Limb (tissue), 2 donors: ENCODE results near the gene PRR22.
A peak's percentile ranks its signal among the peaks of the same experiment; 100 is the strongest.

Source experiments
- DNase-seq, 2 donors: peaks; one replicate each; pipeline ENCODE4 v3.0.0-alpha.2; 2016; ENCODE audit errors: extremely low spot score in 2 of 2

PRR22 gene

DNA sequence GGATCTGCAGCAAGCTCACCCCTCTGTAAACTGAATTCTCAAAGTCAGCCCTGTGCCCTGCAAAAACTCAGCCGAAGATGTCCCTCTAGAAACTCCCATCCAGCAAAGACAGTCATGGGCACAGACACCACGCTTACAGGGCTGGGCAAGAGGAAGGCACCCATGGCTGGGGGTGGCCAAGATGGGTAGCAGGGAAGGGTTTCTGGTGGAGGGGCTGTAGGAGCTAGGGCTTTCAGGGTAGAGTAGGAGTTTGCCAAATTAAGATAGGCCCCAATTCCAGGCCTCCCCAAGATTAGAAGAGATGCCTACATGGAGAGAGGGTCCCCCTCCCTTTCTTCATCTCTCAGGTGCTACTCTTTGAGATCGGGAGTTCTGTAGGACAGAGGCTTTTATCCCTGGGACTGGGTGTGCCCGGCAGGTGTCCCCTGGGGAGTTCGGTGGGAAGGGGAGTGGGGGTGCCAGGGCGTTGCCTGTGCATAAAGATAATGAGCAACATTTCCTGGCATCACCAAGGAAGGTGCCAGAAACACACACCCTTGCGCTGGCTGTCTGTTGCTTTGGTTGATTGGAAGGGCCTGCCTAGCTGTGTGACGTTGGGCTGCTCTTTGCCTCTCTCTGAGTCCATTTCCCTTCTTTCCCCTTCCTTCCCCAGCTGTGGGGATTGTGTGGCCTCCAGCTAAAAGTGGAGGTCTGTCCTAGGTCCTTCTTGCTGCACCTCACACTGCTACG, 29.7 kb upstream of the PRR22 start:
- DNase-seq, result no peak

DNA sequence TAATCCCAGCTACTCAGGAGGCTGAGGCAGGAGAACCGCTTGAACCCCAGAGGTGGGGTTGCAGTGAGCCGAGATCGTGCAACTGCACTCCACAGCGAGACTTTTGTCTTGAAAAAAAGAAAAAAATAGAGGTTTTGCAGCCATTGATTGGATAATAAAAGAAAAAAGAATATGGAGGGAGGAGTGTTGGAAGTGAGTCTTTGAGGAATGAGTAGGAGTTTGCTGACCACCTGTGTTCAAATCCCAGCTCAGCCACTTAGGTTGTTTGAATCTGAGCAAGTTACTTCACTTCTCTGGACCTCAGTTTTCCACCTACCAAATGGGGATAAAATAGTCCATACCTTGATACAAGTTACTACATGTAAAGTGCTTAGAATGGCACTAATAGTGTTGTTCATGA, 26.6 kb upstream of the PRR22 start:
- DNase-seq, result no peak

- no peak for DNase-seq
These were observed 24.9 kb upstream of the PRR22 start for GRCh38 chr19:5809469-5809868.

DNA sequence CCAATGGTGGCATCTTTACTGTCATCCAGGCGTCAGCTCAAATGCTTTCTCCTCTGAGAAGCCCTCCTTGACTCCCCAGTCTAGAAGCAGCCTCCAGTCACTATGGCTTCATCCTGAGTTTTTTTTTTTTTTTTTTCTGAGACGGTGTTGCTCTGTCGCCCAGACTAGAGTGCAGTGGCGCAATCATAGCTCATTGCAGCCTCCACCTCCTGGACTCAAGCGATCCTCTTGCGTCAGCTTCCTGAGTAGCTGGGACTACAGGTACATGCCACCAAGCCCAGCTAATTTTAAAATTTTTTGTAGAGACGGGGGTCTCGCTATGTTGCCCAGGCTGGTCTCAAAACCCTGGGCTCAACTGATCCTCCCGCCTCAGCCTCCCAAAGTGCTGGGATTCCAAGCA, 24.5 kb upstream of the PRR22 start:
- no peak for DNase-seq

DNA sequence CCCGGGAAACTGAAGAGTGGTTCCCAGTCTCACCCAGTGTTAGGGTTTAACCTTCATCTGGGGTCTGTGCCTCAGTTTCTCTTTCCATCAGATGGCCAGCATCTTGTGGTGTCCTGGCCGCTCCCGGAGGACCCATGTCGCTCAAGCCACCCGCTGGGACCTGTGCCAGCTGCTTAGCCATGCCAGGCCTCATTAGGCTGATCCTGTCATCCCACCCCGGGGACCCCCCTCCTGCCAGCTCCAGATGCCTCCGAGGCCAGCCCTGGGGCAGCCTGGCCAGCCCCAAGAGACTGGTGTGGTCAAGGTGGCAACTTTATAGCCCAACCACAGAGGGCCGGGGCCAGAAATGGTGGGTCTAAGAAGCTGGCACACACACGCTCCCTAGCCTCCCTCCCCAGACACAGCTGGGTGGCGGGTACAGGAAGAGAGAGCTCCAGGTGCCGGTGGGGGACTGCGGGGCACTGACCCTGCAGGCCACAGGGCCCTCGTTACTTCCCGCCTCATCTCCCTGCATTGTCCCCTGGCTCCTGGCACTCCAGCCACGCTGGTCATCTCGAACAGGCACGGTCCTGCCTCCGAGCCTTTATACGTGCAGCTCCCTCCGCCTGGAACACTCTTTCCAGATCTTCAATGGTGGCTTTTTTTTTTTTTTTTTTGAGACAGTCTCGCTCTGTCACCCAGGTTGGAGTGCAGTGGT, 23.7 kb upstream of the PRR22 start:
- DNase-seq, result no peak

- no peak for DNase-seq
These were observed 22.4 kb upstream of the PRR22 start for GRCh38 chr19:5806905-5807304.

- DNase-seq, result no peak
These were observed 21.6 kb upstream of the PRR22 start for GRCh38 chr19:5806133-5806489.

DNA sequence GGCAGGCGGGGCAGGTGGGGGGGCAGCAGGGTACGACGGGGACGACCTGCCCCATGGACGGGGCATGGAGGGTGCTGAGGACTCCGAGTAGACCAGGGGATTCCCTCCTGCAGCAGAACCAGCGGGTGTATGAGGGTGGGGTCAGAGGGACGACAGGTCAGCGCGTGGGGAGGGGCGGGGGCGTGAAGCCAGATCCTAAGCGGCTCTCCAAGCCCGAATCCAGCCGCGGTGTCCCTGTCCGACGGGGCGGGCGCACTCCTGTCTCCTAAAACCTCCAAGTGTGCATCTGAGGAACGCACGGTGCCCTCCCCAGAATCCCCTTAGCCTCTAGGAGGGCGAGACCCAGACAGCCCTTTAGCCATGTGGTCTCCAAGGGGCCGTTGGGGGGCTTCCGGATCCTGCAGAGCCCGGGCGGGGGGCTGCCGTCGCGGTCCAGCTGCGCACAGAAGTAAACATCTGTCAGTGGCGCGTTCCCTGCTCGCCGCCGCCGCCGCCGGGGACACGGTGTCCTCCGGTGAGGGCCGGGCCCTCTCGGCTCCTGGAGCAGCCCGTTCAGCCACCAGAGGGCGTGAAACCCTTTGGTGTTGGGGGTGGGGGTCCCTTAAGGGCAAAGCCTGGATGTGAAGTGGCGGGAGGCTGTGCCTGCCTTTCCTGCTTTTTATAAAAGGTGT, 21.1 kb upstream of the PRR22 start:
- DNase-seq, result peak; percentile 44 to 84

- peak in 1 of 2 donors; percentile 76 for DNase-seq
These were observed 20.2 kb upstream of the PRR22 start, which contains the start of gene NRTN for GRCh38 chr19:5804516-5805461. Gene NRTN (plus strand): TSS chr19:5805067. CDS start chr19:5824166, 19,099 bp downstream.

DNA sequence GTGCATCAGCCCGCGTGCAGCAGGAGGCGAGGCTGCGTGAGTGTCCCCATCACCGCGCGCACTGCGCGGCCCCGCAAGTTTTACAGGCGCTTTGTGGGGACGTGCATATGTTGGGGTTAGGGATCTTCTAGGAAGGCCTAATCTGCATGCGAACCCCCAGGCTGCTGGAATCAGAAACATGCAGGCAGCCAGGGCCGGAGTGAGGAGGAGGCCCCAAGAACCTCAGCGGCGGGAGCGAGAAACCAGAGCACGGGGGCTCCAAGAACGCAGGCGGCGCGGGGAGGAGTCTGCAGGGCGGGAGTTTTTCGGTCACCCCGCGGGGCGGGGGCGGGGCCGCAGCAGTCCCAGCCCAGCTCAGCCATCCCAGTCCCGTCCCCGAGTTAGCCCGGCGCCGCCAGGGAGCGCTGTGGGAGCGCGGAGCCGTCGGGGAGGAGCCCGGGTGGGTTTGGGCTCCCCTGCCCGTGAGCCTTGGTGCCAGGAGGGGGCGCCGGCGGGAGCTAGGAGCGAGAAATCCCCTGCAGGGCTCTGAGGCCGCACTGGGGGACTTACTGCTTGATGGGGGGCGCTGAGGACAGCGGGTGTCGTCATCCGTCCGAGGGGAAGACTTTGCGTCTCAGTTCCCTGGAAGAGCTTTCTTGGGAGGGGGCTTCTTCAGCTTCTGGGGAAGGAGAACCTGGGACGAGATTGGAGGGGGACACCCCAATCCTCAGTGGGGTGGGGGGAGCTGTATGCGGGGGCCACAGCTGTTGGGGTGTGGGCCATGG, 19.4 kb upstream of the PRR22 start:
- peak; percentile 92 to 97 for DNase-seq

- no peak for DNase-seq
These were observed 18.9 kb upstream of the PRR22 start for GRCh38 chr19:5803441-5803751.

- peak; percentile 57 to 85 for DNase-seq
These were observed 17.5 kb upstream of the PRR22 start for GRCh38 chr19:5801796-5802619.

DNA sequence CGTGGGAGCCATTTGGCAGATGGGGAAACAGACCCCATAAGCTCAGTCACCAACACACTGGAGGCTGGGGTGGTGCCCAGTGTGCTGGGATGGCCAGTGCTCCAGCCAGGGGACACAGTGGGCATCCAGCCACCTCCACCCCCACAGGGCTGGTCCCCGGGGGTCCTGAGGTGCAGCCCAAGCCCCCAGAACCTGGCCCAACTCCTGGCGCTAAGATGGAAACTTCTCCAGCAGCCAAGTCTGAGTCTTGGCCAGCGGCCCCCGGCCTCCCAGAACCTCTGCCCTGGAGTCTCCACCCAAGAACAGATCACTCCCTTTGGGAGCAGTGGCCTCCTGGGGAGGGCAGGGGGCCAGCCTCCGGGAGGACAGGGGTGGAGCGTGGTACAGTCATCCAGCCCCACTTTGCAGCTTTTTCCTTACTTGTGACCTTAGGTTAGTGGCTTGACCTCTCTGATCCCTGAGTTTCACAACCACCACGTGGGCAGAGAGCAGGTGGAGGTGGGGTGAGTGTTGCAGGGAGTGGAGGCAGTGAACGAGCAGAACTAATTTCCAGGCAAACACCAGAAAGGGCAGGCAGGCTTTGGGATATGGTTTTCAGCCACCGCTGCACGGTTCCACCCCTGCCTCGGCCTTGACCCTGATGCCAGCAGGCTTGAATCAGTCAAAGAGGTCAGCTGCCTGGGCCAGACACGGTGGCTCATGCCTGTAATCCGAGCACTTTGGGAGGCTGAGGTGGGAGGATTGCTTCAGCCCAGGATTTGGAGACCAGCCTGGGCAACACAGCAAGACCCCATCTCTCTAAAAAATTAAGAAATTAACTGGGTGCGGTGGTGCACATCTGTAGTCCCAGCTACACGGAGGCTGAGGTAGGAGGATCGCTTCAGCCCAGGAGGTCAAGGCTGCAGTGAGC, 16.1 kb upstream of the PRR22 start:
- no peak for DNase-seq

- DNase-seq, result no peak
These were observed 15.0 kb upstream of the PRR22 start for GRCh38 chr19:5799247-5800241.

DNA sequence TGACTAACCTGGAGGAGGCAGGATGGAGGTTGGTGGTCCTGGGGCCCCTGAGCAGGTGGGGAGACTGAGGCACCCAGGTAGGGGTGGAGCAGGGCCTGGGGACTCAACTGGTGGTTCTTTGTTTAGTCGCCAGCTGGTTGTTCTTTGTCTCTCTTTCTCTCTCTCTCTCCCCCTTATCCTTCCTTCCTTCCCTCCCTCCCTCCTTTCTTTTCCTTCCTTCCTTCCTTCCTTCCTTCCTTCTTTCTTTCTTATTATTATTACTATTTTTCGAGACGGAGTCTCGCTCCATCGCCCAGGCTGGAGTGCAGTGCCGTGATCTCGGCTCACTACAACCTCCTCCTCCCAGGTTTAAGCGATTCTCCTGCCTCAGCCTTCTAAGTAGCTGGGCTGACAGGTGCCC, 13.7 kb upstream of the PRR22 start:
- DNase-seq, result no peak

DNA sequence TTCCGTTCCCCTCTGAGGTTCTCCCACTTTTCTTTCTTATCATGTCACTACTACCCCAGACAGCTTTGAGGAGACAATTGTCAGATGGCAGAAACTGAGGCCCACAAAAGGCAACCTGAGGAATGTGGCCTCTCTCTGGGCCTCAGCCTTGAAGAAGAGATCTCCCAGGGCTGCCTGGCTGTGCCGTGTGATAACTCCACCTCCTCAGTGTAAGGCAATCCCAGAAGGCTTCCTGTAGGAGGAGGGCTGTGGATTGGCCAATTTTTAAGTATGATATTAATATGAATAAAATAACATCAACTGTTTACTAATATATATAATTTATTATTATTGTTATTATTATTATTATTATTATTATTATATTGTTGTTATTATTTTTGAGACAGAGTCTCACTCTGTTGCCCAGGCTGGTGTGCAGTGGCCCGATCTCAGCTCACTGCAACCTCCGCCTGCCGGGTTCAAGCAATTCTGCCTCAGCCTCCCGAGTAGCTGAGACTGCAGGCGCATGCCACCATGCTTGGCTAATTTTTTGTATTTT, 10.9 kb upstream of the PRR22 start:
- no peak for DNase-seq

GRCh38 chr19:5793188-5793587, 8.6 kb upstream of the PRR22 start:
- DNase-seq, result no peak
